CD4-positive, alpha-beta T cell treated with Interleukin-21 for 1 hour (primary cell): ENCODE results near the gene PCDHA13.
"Not testable (repeated sequence)": the region's sequence is repeated elsewhere in the genome, so short reads cannot be mapped to it uniquely, and the experiment has no call there.

Experiments
- DNase-seq: peaks from one replicate; pipeline ENCODE4 v3.0.0-alpha.2; 2020

The PCDHA13 gene

GRCh38 chr5:140881889-140882590 lies at the start of gene PCDHA13:
PCDHA13 (plus strand) TSS chr5:140882124; CDS start chr5:140882269, 145 bp downstream.
- DNase-seq = no peak

GRCh38 chr5:140833993-140834392 lies 47.9 kb upstream of the PCDHA13 start, which contains the start of gene PCDHA7:
PCDHA7 (plus strand) TSS chr5:140834269; CDS start chr5:140834384, 115 bp downstream.
- DNase-seq = no peak

DNA sequence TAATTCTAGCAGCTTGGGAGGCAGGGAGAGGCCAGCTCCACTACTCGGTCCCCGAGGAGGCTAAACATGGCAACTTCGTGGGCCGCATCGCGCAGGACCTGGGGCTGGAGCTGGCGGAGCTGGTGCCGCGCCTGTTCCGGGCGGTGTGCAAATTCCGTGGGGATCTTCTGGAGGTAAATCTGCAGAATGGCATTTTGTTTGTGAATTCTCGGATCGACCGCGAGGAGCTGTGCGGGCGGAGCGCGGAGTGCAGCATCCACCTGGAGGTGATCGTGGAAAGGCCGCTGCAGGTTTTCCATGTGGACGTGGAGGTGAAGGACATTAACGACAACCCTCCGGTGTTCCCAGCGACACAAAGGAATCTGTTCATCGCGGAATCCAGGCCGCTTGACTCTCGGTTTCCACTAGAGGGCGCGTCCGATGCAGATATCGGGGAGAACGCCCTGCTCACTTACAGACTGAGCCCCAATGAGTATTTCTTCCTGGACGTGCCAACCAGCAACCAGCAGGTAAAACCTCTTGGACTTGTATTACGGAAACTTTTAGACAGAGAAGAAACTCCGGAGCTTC lies 47.4 kb upstream of the PCDHA13 start:
- not testable (repeated sequence) for DNase-seq

DNA sequence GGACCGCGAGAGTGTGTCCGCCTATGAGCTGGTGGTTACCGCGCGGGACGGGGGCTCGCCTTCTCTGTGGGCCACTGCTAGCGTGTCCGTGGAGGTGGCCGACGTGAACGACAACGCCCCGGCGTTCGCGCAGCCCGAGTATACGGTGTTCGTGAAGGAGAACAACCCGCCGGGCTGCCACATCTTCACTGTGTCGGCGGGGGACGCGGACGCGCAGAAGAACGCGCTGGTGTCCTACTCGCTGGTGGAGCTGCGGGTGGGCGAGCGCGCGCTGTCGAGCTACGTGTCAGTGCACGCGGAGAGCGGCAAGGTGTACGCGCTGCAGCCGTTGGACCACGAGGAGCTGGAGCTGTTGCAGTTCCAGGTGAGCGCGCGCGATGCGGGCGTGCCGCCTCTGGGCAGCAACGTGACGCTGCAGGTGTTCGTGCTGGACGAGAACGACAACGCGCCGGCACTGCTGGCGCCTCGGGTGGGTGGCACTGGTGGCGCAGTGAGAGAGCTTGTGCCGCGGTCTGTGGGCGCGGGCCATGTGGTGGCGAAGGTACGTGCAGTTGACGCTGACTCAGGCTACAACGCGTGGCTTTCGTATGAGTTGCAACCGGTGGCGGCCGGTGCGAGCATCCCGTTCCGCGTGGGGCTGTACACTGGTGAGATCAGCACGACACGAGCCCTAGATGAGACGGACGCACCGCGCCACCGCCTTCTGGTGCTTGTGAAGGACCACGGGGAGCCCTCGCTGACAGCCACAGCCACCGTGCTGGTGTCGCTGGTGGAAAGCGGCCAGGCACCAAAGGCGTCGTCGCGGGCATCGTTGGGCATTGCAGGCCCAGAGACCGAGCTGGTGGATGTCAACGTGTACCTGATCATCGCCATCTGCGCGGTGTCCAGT lies 46.1 kb upstream of the PCDHA13 start:
- no peak for DNase-seq

GRCh38 chr5:140840978-140841962 lies 40.7 kb upstream of the PCDHA13 start, which contains the start of gene PCDHA8:
PCDHA8 (plus strand) TSS chr5:140841187; CDS start chr5:140841322, 135 bp downstream.
- DNase-seq = peak; percentile 7

GRCh38 chr5:140842798-140843733 lies 38.9 kb upstream of the PCDHA13 start:
- DNase-seq = no peak

- DNase-seq = not testable (repeated sequence)
Observed at GRCh38 chr5:140848139-140849102, 33.5 kb upstream of the PCDHA13 start, which contains the start of gene PCDHA9. PCDHA9 (plus strand) TSS chr5:140848382; CDS start chr5:140848496, 114 bp downstream.

- DNase-seq = not testable (repeated sequence)
Observed at GRCh38 chr5:140849831-140850634, 31.9 kb upstream of the PCDHA13 start.

GRCh38 chr5:140855772-140856674 lies 25.9 kb upstream of the PCDHA13 start, which contains the start of gene PCDHA10:
PCDHA10 (plus strand) TSS chr5:140855897; CDS start chr5:140856049, 152 bp downstream.
- DNase-seq = no peak

GRCh38 chr5:140857177-140857986 lies 24.5 kb upstream of the PCDHA13 start:
- DNase-seq = no peak

- DNase-seq = no peak
Observed at GRCh38 chr5:140857987-140858240, 24.0 kb upstream of the PCDHA13 start.

DNA sequence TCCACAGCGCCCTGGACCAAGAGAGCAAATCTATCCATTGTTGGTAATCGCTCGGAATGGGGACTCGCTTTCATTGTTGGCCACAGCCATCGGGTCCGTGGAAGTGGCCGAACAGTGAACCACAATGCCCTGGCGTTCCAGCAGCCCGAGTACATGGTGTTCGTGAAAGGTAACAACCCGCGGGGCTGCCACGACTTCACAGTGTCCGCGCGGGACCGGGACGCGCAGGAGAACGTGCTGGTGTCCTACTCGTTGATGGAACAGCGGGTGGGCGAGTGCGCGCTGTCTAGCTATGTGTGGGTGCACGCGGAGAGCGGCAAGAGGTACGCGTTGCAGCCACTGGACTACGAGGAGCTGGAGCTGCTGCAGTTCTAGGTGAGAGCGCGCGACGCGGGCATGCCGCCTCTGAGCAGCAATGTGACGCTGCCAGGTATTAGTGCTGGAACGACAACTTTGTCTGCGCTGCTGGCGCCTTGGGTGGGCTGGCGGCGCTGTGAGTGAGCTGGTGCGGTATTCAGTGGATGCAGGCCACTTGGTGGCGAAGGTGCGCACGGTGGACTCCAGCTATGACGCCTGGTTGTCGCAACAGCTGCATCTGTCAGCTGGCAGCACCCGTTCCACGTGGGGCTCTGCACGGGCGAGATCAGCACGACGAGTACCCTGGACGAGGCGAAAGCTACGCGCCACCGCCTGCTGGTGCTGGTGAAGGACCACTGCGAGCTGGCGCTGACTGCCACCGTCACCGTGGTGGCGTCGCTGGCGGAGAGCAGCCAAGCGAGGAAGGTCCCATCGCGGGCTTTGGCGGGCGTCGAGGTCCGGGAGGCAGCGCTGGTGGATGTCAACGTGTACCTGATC lies 19.3 kb upstream of the PCDHA13 start:
- DNase-seq = no peak

DNA sequence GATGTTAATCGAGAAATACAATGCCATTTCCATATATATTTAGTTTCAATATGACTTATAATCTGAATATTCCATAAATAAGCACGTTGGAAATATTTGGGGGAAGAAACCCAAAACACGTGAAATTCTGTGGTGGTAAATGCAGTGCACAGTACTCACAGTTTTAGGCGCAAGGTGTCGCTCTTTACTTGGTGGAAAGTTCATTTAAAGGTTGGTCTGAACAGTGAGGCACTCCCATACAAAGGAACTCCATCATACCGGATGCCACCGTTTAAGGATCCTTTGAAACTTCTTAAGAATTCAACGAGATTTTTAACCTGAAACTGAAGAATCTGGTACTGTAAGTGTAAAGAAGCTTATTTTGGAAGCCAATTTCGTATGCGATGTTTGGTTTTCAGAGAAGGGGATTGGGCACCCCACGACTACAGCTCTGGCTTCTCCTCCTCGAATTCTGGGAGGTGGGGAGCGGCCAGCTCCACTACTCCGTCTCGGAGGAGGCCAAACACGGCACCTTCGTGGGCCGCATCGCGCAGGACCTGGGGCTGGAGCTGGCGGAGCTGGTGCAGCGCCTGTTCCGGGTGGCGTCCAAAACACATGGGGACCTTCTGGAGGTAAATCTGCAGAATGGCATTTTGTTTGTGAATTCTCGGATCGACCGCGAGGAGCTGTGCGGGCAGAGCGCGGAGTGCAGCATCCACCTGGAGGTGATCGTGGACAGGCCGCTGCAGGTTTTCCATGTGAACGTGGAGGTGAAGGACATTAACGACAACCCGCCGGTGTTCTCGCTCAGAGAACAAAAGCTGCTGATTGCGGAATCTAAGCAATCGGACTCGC lies 13.0 kb upstream of the PCDHA13 start, which contains the start of gene PCDHA11:
Gene PCDHA11 (plus strand): TSS at position 237 of the 834 bp plus-strand sequence. CDS start 147 bp downstream, at position 384.
- DNase-seq = no peak

- no peak for DNase-seq
Observed at GRCh38 chr5:140869555-140869886, 12.4 kb upstream of the PCDHA13 start.
